NCI-H345 (cell line): Measurements from ENCODE around the gene RNF213.
"Not testable (repeated sequence)": the region's sequence is repeated elsewhere in the genome, so short reads cannot be mapped to it uniquely, and the experiment has no call there.

Experiments used
- DNase-seq: peaks from one replicate; lab custom pipeline; 2025; lab: John Stamatoyannopoulos, UW

Gene RNF213

DNA sequence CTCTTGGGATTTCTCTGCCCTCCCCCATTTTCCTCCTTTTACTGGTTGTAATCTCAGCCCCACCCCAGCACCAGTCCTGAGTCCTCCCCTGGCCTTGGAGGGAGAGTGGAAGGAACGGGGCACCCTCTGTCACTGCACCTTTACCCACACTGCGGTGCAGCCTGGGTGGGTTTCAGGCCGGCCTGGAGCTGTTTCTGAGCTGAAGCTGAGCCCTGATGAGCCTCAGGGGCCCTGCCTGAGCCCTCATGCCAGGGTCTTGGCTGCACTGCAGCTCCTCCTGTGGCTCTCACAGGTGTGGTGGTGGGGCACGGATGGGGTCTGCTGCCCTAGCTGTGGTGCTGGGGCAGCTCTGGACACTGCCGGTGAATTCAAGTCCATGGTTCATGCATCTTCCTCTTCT is 34.5 kb downstream of the RNF213 start:
- no peak for DNase-seq

DNA sequence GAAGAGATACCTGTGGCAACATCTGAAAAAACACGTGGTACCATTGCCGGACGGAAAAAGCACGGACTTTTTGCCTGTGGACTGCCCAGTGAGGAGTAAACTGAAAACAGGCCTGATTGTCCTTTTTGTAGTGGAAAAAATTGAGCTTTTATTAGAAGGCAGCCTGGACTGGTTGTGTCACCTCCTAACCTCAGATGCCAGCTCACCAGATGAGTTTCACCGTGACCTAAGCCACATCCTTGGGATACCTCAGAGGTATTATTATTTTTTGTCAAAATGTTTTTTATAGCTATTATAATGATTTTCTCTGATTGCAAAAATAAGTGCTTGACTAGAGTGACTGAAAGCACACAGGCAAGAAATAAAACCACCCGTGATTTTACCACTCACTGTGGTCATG is 34.9 kb downstream of the RNF213 start:
- DNase-seq: no peak

DNA sequence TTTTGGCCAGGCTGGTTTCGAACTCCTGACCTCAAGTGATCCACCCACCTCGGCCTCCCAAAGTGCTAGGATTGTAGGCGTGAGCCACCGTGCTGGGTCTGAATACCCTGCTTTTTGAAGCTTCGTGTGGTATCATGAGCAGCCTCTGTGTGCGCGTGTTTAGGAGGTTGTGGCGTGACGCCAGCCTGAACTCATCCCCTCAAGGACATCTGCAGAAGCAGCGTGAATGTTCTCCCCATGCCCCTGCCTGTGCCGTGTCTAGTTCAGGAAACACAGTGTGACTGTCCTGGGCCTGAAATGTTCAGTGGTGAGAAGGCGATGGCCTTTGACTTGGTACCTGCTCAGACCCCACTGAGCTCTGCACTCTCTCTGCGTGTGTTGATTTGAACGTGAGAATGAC is 35.6 kb downstream of the RNF213 start:
- no peak for DNase-seq

DNA sequence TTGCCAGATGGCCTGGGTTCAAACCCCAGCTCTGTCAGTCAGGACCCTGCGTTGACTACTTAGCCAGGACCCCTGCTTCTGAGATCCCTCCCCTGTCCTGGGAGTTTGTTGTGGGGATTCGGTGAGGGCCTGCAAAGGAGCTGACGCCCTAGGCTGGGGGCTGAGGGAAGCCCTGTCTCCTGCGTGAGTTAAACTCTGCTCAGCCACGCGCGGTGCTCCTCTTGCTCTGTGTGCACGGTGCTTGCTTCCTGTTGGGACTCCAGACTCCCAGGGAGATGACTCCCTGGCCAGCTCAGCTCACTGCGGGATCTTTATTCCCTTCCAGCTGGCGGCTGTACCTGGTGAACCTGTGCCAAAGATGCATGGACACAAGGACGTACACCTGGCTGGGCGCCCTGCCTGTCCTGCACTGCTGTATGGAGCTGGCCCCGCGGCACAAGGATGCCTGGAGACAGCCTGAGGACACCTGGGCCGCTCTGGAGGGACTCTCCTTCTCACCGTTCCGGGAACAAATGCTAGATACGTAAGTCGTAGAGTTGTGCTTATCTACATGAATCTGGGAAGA is 37.4 kb downstream of the RNF213 start:
- no peak for DNase-seq

DNA sequence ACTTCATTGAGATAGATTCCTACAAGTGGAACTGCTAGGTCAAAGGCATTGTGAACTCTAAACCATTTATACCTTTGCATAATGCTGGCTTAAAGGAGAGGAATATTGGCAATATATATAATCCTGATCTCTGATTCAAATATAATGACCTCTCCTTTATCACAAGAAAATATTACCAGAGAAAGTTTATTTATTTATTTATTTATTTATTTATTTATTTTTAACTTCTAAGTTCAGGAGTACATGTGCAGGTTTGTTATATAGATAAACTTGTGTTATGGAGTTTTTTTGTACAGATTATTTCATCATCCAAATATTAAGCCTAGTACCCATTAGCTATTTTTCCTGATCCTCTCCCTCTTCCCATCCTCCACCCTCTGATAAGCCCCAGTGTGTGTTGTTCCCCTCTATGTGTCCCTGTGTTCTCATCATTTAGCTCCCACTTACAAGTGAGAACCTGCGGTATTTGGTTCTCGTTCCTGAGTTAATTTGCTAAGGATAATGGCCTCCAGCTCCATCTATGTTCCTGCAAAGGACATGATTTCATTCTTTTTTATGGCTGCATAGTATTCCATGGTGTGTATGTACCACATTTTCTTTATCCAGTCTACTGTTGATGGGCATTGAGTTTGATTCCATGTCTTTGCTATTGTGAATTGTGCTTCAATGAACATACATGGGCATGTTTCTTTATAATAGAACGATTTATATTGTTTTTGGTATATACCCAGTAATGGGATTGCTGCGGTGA is 38.9 kb downstream of the RNF213 start:
- DNase-seq: not testable (repeated sequence)

DNA sequence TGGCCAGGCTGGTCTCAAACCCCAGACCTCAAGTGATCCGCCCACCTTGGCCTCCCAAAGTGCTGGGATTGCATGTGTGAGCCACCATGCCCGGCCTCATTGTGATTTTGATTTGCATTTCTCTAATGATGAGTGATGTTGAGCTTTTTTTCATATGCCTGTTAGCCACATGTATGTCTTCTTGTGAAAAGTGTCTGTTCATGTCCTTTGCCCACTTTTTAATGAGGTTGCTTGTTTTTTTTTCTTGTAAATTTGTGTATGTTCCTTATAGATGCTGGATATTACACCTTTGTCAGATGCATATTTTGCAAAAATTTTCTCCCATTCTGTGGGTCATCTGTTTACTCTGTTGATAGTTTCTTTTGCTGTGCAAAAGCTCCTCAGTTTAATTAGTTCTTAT is 40.1 kb downstream of the RNF213 start:
- DNase-seq: not testable (repeated sequence)

DNA sequence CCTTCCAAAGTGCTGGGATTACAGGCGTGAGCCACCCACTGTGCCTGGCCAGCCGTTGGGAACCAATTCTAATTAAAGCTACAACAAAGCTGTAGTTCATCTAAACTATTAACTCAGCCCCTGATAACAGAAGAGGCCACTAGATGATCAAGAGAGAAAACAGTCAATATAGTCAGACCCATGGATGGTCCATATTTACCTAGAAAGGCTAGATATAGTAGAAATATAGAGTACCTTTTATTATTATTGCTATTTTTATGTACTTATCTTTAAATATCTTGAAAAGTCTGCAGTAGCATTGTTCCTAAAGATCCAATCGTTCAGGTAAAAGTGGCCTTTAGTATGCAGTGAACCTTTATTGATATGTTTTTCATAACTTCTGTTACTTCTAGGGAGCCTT is 43.2 kb downstream of the RNF213 start:
- DNase-seq: no peak

DNA sequence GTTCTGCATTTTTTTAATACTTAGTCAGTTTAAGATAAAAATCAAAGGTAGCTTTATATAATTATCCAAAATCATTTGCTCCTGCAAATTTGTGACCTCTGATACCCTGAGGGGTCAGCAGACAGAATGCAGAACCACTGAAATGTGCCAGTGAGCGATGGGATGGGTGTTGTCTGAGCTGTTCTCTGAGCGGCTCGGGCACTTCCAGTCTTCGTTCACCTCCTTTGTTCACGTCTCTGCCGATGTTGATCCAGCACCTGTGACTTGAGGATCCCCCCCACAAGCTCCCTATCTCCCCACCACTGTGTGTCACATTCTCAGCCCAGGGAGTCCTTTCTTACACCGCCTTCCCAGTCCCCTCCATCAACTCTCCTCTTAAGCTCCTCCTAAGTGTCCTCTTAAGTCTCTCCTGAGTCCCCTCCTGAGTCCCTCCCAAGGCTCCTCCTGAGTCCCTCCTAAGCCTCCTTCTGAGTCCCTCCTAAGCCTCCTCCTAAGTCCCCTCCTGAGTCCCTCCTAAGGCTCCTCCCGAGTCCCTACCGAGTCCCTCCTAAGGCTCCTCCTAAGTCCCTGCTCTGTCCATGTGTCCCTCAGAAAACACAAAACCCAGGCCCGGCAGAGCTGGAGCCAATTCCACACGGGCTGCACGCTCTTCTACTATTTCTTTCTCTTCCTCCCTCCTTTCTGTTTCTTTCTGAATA is 47.5 kb downstream of the RNF213 start:
- no peak for DNase-seq

DNA sequence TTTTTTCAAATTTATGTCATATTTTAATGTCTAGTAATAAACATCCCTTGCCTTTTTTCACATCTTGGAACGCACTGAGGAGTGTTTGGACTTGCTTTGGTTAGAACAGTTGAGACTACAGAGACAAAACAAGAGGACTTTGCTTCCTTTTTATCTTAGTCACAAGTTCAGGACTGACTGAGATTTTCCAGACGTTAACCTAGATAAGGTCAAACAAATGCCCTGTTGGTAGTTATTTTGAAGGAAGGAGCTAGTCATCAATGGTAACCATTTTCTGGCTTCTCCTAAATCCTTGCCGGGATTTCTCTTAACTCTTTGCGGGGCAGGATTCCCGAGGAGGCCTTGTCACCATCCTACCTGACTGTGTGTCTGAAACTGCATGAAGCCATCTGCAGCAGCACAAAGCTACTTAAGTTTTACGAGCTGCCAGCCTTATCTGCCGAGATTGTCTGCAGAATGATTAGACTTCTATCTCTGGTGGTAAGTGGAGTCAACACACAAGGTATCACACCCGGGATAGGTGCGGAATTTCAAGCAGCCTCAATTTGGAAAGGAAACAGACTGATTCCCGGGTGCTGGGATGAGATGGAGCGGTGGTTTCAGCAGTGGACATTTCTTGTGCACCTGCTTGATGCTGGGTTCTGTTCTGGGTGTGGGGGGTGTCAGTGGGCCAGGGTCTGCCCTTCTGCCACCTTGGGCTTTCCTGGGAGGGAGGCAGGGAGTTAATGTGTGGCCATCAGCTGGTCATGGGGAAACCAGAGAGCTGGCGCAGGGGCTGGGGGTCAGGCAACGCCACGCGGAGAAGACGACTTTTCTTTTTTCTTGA is 48.3 kb downstream of the RNF213 start:
- DNase-seq: no peak

DNA sequence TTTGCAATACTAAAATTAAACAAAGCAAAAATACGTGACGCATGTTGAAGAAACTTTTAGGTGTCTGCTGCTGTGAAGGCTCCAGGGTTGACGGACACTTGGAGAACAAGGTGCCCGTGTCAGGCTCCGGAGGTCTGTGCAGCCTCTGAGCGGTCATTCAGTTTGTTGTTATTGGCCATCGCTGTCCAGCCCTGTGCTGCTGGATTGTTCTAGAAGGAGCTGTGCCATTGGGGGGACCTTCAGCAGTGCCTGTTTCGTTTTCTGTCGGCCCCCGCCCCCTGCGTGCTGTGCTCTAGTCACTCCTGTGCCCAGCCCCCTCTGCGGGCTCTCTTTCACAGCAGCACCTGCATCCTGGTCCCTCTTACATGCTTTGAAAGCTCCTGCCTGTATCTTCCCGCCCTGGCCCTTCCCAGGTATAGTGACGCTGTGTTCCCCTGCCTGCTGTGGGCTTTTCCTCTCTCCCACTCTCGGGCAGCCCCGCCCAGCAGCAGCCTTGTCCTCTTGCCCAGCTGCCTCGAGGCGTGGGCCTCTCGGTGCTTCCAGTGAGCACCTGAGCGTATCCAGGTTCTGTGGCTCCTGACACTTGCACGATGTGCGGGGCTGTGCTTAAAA is 50.7 kb downstream of the RNF213 start:
- no peak for DNase-seq

DNA sequence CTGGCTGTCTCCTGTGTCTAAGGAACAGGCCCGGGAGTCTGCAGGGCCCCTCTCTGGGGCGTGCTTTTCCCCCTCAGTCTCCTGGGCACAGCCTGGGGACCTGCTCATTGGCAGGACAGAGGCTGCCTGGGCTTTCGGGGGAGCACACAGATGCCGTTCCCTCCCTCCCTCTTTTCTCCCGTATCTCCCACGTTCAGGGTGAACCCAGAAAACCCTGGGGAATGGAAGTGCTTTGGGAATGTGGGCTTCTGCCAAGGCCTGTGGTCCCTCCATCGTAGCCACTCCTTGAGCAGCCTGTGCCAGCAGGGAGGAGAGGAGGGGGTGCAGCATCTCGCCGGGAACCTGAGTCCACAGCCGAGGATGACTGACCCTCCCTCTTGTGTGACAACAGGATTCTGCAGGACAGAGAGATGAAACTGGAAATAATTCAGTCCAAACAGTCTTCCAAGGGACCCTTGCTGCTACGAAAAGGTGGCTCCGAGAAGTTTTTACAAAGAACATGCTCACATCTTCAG is 52.0 kb downstream of the RNF213 start:
- DNase-seq: no peak

DNA sequence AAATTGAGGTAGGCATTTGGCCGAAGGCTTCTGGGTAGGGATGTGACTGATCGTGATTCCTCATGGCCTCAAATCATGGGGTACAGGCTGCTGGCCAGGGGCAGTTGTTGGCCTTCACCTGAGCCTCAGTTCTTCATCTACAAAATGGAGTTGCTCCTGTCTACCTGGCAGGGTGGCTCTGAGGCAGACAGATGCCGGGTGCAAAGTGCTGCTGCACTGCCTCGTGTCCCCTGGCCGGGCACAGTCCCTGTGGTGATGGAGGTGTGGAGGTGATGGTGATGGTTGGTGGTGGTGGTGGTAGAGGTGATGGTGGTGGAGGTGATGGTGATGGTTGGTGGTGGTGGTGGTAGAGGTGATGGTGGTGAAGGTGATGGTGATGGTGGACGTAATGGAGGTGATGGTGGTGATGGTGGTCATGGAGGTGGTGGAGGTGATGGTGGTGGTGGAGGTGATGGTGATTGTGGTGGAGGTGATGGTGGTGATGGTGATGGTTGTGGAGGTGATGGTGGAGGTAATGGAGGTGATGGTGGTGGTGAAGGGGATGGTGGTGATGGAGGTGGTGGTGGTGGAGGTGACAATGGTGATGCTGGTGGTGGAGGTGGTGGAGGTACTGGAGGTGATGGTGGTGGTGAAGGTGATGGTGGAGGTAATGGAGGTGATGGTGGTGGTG is 52.6 kb downstream of the RNF213 start:
- DNase-seq: no peak

DNA sequence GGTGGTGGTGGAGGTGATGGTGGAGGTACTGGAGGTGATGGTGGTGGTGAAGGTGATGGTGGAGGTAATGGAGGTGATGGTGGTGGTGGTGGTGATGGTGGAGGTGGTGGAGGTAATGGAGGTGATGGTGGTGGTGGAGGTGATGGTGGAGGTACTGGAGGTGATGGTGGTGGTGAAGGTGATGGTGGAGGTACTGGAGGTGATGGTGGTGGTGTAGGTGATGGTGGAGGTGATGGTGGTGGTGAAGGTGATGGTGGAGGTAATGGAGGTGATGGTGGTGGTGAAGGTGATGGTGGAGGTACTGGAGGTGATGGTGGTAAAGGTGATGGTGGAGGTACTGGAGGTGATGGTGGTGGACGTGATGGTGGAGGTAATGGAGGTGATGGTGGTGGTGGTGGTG is 53.3 kb downstream of the RNF213 start:
- DNase-seq: not testable (repeated sequence)

DNA sequence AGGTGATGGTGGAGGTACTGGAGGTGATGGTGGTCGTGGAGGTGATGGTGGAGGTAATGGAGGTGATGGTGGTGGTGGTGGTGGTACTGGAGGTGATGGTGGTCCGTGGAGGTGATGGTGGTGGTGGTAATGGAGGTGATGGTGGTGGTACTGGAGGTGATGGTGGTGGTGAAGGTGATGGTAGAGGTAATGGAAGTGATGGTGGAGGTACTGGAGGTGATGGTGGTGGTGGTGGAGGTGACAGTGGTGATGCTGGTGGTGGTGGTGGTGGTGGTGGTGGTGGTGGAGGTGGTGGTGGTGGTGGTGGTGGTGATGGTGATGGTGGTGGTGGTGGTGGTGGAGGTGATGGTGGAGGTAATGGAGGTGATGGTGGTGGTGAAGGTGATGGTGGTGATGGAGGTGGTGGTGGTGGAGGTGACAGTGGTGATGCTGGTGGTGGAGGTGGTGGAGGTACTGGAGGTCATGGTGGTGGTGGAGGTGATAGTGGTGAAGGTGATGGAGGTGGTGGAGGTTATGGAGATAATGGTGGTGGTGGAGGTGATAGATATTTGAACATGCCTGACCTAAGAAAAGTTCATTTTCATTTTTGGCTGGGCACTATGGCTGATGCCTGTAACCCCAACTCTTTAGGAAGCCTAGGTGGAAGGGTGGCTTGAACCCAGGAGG is 55.0 kb downstream of the RNF213 start:
- no peak for DNase-seq

DNA sequence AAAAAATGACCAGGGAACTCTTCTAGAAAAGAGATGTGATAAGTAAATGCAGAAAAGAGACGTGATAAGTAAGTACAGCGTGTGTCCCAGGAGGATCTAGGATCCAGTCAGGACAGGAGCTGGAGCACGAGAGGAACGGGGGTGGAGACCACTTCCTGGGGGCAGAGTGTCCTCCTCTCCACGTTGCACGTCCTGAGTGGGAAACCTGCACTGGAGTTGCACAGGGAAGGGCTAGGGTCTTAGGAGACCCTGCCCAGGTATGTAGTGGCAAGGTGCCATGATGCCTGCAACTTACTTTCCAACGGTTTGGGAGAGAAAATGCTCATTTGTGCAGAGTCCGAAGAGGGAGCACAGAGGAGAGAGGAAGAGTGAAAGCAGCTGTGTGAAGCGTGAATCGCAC is 55.8 kb downstream of the RNF213 start:
- no peak for DNase-seq

DNA sequence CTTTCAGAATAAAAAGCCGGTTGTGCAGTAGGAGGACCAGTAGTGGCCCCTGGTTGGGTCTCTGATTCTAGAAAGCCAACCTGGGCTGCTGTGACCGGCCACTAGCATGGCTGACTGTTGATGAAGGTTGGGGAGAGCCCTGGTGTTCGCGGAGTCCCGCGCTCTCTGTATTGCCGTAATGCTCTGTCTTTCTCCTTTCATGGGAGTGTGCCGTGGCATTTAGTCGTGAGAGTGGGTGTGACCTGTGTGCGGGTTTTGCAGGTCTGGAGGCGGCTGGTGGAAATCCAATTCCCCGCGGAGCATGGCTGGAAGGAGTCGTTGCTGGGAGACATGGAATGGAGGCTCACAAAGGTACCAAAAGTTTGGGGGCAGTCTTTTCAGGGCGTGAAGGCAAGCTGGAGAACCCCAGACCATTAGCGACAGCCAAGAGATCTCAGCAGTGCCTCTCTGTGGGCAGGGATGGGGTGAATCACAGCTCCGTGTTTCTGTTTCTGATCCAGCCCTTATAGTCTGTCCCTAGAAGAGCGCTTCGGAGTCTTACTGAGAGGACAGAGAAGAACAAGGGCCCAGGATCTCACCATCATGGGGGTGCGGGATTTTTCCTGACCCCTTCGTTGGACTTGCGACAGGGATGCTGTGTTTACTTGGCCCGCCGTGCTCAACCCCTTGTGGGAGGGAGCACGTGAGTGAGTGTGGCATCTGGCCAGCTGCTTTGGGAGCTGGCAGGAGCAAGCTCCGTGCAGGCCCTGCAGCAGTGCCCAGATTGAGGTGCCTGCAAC is 56.5 kb downstream of the RNF213 start:
- DNase-seq: no peak

DNA sequence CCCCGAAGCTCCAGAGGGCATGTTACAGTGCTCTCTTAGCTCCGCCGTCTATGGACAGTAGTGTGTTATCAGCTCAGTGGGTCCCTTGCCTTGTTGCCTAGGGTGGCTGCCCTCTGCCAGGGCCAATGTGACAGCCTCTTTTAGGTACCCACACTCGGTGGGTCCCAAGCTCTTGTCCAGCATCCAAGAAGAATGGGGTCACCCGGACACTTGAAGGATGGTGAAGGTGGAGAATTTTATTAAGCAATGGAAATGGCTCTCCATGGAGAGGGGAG is 57.0 kb downstream of the RNF213 start:
- no peak for DNase-seq

DNA sequence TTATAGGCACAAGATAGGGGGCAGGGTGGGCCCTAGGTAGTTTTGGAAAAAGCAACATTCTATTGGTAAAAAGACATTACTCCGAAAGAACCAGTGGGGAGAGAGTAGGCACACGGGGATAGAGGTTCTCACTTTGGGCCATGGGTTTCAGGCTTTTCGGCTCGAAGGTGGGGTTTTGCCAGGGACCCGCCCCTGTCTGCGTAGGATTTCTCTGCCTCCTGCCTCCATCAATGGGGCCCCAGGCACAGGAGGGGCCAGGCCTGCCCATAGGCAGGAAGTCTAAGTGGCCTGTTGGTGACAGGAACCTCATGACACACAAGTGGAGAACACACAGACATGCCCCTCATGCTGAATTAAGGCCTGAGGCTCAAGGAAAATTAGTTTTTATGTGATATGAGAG is 57.5 kb downstream of the RNF213 start:
- DNase-seq: no peak

DNA sequence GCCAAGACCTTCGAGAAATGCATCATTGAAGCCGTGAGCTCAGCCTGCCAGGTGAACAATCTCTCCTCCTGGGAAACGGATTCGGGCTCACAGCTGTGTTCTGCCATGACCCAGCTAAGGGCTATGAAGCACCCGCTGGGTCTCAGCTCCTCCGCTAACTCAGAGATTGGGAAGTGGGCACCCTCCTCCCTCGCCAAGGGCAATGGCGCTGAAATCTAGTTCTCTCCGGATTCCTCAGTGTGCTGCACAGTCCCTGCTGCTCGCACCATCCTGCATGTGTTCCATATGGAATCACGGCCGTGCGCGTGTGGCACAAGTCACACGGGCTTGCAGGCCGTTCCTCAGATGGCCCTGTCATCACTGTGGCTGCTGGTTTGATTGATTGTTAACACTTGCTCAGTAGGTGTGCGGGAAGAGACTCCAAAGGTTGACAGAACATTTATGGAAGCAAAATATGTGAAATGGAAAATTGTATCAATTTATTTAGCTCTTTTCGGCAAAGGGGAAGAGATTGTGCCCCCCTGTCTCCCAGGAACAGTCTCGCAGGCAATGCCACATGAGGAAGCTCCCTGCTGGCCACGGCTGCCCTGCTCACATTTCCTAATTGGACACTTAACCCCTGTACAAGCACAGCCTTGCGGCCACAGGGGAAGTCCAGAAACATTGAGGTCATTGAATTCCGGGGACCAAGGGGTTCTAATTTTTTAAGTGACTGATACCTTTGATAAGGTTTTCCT is 58.8 kb downstream of the RNF213 start:
- no peak for DNase-seq

DNA sequence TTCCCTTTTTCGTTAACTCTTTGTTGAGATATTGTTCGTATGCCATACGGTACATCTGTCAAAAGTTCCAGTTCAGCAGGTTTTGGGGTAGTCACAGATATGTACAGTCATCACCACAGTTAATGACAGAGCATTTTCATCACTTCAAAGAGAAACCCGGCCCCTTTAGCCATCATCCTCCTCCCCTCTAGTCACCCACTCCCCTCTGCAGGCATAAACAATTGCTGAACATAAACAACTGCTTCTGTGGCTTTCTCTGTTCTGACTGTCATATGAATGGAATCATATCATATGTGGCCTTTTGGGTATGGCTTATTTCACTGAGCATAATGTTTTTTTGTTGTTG is 59.3 kb downstream of the RNF213 start:
- no peak for DNase-seq
